Measurements from ENCODE around the gene ARHGDIG.

DNA sequence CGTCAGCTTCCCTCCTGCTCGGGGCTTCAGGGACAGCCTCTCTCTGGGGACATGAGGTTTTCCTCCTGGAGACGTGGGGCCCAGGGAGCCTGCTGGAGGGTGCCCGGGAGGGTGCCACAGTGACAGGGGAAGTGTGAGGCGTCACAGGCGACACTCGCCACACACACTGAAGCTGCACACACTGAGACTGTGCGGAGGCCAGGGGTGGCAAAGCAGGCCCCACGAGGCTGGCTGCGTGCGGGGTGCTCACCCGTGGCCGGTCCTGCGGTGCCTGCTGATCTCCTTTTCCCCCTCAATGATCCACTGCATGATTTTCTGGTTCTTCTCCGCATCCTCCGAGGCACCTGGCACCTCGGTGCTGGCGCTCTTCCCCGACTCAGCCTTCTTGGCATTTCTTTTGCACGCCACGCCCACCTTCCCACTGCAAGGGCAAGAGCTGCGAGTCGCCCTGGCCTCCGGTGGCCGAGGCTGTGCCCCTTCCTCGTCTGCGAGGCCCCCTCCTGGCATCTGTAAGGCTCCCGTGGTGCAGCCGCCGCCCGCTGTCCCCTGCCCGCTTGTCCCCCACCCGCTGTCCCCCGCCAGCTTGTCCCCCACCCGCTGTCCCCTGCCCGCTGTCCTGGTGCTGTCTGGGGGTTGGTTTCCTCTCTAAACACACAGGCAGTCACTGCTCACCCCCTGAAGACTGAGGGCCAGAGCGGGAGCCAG, 16.6 kb downstream of the ARHGDIG start:
- TF ChIP-seq, protein P1, sequence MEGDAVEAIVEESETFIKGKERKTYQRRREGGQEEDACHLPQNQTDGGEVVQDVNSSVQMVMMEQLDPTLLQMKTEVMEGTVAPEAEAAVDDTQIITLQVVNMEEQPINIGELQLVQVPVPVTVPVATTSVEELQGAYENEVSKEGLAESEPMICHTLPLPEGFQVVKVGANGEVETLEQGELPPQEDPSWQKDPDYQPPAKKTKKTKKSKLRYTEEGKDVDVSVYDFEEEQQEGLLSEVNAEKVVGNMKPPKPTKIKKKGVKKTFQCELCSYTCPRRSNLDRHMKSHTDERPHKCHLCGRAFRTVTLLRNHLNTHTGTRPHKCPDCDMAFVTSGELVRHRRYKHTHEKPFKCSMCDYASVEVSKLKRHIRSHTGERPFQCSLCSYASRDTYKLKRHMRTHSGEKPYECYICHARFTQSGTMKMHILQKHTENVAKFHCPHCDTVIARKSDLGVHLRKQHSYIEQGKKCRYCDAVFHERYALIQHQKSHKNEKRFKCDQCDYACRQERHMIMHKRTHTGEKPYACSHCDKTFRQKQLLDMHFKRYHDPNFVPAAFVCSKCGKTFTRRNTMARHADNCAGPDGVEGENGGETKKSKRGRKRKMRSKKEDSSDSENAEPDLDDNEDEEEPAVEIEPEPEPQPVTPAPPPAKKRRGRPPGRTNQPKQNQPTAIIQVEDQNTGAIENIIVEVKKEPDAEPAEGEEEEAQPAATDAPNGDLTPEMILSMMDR (IDR thresholded peaks at IDR 0.05): no peak
- TF ChIP-seq POLR2A (IDR thresholded peaks at IDR 0.05) (no peak), POLR2AphosphoS5 (IDR thresholded peaks at IDR 0.05) (no peak)
